Measurements from ENCODE around the gene DLAT.

GRCh38 chr11:112017538-112017937, 7.7 kb upstream of the DLAT start:
- TF ChIP-seq POLR2A (IDR thresholded peaks at IDR 0.05; ENCODE audit: low read depth, low read length) (no peak), POLR2AphosphoS5 (IDR thresholded peaks at IDR 0.05; ENCODE audit: low read depth, low read length) (no peak), TAF1 (IDR thresholded peaks at IDR 0.05; ENCODE audit: low read depth, low read length) (no peak), PAX5 (IDR thresholded peaks at IDR 0.05; ENCODE audit: insufficient read depth, low read length, severe bottlenecking) (no peak), SPI1 (IDR thresholded peaks at IDR 0.05; ENCODE audit: low read depth, low read length) (no peak)

All from GM12891 (cell line).